Mesenteric fat pad (tissue), 1 donor: ENCODE measurements around the gene PRKAR1B. TPM values are rescaled to one million over a fixed set of nuclear protein-coding genes. Genes with fewer than 3 reads are reported as not detected.
A peak's percentile ranks its signal among the peaks of the same experiment; 100 is the strongest.
"Not testable (repeated sequence)": the region's sequence is repeated elsewhere in the genome, so short reads cannot be mapped to it uniquely, and the experiment has no call there.

Experiments used
- DNase-seq: peaks from one replicate; pipeline ENCODE4 v3.0.0-alpha.2; 2020; ENCODE audit warnings: low spot score
- total RNA-seq: library from RNA; stranded (reverse); fragmentation: NEBNext Ultra II Directional; extraction: Animal tissue kit (Norgen Biotek cat#: 25700); gene quantifications from one replicate; pipeline ENCODE4 v1.2.1, GENCODE V29; 2021
- donor health status: DM: yes; HTN: yes; CAD: no.

The PRKAR1B gene
- total RNA-seq, 1 donor from 2014 or later, result 11.7 TPM

DNA sequence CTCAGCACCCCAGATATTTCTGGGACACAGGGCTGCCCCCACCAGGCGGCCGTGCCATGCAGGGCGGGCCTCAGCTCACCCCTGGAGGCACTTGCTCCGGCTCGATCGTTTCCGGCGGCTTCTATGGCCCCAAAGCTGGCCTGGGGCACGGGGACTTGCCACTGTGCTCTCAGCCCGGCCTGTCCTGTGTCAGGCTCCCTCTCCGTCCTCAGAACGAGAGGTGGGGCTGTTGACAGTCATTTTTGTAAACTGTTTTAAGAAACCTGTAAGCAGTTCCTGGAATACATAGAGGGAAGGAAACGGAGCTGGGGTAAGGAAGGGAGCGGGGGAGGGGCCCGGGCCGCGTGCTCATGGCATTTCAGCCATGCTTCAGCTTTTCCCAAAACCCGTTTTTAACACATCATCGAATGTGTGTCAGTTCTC lies 30.7 kb upstream of the PRKAR1B start:
- DNase-seq, result no peak

DNA sequence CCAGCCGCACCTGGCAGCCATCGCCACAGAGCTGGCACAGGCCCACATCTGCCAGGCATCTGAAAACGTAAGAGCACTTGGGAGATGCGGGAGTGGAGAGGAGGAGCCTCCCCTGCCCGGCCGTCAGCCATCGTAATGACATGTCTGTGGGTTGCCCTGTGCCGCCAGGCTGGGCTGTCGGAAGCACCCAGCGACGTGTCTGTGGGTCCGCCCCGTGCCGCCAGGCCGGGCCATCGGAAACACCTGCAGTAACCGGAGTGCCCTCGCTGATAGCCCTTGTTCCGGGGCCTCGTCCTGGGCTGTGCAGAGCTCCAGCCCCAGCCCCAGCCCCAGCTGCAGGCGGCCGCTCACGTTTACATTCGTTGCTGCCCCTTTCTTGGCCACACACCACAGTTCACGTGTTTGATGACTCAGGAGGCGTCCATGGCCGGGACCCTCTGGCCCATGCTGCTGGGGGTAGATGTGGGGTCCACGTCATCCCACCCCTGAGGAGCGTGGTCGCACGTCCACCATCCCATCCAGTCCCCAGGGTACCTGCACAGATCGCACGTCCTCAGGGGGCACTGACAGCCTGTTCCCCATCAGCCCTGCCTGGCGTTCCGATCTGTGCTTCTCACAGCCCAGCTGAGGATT lies 30.0 kb upstream of the PRKAR1B start:
- no peak for DNase-seq

DNA sequence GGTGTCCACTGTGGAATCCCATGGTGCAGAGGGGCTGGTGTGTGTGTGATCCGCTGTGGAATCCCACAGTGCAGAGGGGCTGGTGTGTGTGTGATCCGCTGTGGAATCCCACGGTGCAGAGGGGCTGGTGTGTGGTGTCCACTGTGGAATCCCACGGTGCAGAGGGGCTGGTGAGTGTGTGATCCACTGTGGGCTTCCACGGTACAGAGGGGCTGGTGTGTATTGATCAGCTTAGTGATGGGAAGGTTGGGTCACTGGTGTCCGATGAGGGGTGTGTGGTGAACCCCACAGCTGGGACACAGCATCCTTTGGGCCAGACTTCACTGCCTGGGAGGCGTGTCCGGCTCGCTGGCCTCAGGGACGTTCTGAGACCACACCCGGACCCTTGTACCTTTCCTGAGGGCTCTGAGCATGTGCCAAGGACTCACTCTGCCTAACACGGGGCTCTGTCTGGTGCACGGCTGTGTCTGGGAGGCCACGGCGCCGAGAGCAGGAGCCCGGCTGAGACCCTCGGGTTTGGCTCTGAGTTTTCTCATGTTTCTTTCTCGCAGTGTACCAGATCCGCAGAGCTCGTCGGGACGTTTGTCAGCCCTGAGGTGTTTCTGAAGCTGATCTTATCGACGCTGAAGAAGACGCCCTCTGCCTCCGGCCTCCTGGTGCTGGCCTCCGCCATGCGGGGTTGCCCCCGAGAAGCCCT lies 29.3 kb upstream of the PRKAR1B start:
- DNase-seq, result no peak

DNA sequence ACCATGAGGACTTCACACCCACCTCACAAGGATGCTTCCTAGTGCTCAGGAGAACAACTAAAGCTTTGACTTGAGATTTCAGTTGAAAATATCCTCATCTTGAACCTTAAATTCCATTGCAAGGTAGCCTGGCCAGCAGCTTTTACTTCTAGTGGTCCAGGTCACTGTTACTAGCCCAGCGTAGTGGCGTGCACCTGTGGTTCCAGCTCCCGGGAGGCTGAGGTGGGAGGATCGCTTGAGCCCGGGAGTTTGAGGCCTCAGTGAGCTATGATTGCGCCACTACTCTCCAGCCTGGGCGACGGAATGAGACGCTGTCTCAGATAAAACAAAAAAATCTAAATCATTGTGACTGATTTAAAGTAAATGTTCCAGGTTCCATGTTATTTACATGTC lies 28.3 kb upstream of the PRKAR1B start:
- DNase-seq, result no peak

DNA sequence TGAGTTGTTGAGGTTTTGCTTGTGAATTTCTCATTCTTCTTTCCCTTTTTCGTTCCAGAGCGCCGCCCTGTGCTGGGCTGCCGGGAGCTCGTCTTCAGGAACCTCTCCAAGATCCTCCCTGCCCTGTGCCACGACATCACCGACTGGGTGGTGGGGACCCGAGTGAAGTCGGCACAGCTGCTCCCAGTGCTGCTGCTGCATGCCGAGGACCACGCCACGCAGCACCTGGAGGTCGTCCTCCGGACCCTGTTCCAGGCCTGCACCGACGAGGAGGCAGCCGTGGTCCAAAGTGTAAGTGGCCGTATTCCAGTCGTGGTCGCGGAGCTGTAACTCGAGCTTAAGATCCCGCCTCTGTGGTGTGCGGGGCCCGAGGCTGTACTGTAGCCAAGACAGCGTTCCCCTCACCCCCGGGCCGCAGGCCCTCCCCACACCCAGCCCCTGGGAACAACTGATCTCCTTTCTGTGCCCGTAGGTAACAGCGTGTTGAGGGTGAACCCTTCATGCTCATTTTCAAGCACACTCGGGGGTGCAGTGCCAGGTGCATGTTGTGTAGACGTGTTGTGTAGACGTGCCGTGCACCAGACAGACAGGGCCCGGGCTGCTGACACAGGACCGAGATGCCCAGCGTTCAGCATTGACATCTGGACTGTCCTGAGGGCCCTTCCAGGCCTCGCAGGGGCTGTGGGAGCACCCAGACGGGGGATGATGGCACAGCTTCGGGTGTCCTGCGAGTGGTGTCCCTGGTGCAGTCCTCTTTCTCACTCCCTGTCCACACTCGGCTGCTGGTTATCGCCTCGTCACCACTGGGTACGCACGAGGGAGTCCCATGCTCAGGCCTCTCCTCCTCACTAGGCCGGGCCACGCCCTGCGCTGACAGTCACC lies 27.7 kb upstream of the PRKAR1B start:
- no peak for DNase-seq

DNA sequence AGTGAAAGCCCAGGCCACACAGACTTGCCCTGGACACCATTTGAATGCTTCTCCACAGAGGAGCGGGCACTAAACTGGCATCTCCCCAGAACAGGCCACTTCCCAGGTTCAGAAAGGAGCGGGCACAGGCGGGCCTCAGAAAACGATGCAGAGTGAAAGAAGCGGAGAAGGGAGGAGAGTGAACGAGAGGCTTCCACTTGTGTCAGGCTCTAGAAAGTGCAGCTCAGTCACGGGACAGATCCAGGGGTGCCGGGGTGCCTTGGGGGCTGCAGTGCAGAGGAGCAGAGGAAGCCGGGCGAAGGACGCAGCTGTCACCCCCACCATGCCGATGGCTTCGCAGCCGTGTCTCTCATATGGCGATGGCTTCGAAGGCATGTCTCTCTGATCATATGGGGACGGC lies 26.1 kb upstream of the PRKAR1B start:
- DNase-seq, result no peak

DNA sequence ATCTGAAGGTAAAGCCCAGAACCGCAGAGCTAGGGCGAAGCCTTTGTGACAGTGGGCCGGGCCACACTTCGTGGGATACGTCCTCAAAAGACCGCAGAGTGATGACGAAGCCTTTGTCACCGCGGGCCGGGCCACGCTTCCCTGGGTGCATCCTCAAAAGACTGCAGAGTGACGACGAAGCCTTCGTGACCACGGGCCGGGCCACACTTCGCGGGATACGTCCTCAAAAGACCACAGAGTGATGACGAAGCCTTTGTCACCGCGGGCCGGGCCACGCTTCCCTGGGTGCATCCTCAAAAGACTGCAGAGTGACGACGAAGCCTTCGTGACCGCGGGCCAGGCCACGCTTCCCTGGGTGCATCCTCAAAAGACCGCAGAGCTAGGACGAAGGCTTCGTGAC lies 25.2 kb upstream of the PRKAR1B start:
- not testable (repeated sequence) for DNase-seq

DNA sequence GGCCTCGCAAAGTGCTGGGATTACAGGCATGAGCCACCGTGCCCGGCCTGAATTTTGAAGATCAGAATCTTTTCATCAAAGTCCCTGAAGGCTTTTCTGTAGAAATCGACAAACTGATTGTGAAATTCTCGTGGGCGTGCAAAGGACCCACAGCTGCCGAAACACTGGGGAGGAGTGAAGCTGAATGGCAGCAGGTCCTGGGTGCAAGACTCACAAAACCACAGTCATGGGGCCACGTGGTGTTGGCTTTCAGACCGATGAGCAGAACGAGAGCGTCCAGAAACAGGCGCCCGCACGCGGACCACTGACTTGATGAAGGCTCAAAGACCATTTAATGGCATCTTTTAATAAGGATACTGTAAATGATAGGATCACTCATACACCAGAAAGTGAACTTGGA lies 24.7 kb upstream of the PRKAR1B start:
- no peak for DNase-seq

DNA sequence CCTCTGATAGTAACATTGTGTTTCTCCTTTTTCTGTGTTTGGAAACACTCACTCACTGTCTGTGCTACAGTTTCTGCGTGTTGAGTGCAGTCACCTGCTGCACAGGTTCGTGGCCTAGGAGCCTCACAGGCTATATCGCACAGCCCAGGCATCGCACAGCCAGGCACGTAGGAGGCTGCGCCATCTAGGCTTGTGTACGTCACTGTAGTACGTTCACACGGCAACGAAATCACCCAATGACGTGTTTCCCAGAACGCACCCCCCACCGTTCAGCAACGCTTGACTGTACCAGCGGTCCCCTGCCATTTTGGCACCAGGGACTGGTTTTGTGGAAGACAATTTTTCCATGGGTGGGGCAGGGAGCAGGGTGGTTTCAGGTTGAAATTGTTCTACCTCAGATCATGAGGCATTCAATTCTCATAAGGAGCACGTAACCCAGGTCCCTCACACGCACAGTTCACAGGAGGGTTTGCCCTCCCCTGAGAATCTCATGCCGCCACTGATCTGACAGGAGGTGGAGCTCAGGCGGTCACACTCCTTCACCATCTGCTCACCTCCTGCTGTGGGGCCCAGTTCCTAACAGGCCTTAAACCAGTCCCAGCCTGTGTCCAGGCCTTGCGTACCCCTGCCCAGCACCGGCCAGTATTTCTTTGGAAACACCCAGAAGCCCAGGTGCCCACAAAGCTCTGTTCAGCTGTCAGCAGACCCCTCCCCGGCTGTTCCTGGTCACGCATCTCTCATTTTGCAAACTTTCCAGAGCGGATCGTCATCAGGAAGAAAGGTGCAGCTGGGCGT lies 23.2 kb upstream of the PRKAR1B start:
- DNase-seq, result no peak

DNA sequence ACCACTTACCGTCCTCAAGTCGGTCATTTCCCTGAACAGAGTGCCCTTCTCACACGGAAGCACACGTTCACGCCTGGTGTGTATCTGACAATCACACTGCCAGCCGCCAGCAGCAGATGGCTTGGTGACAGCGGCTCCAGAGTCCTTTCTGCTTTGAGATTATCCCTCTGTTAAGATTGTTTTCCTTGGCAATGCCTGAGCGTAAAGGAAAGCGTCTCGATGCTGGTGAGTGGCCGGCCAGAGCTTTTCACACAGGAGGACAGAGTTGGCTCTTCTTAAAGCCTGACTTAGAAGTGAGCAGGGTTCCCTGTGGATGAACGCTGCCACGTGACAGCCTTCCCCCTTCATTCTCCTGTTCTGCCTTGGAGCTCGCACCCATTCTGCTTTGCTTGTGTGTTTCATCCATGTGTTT lies 22.1 kb upstream of the PRKAR1B start:
- no peak for DNase-seq

DNA sequence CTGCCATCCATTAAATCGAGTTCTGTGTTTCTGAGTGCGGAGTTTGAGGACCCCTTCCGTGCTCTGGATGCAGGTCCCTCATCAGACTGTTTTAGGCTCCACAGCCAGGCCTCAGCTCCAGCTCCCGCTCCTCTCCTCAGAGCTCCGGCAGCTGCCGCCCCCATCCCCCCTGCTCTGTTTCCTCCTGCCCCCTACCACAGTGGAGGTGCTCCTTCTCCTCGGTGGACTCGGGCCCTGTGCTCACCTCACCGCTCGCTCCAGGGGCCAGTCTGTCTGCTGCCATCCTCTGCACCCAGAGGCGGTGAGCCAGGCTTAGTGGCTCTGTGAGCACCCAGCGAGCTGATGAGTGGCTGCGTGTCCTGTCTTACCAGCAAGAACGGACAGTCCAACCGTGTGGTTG lies 21.4 kb upstream of the PRKAR1B start:
- DNase-seq, result no peak

DNA sequence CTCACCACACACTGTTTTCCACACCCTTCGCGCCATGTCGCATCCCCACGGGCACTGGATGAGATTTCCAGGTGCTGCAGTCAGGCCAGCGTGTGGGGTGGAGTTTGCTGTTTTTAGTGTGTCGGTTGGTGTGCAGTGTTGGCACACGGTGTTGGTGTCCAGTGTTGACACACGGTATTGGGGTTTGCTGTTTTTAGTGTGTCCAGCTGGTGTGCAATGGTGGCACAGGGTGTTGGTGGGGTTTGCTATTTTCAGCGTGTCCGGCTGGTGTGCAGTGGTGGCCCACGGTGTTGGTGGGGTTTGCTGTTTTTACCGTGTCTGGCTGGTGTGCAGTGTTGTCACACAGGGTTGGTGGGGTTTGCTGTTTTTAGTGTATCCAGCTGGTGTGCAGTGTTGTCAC lies 20.1 kb upstream of the PRKAR1B start:
- DNase-seq, result no peak

DNA sequence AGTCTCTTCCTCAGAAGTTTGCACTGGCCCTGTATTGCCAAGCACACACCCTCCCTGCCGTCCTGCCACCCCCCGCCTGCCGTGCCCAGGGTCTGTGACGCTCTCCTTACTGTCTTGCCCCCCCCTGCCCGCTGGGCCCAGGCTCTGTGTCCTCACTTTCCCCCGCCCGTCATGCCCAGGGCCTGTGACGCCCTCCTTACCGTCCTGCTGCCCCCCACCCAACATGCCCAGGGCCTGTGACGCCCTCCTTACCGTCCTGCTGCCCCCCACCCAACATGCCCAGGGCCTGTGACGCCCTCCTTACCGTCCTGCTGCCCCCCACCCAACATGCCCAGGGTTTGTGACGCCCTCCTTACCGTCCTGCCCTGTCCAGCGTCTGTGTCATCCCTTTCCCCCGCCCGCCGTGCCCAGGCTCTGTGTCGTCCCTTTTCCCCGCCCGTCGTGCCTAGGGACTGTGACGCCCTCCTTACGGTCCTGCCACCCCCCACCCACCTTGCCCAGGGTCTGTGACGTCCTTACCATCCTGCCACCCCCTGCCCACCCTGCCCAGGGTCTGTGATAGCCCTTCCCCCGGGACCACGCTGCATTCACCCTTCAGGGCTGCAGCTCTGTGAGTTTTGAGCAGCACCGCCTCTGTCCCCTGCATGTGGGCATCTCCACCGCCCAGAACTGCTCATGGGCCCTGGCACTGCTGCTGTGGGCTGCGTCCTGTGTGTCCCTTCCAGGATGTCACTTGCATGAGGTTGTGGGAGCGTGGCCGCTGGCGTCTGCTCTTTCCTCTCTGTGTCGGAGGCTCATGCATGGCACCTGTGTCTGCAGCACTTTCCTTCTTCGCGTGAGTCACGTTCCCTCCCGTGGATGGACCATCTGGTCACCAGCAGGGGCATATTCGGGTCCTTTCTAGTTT lies 19.3 kb upstream of the PRKAR1B start:
- peak; percentile 64 for DNase-seq

DNA sequence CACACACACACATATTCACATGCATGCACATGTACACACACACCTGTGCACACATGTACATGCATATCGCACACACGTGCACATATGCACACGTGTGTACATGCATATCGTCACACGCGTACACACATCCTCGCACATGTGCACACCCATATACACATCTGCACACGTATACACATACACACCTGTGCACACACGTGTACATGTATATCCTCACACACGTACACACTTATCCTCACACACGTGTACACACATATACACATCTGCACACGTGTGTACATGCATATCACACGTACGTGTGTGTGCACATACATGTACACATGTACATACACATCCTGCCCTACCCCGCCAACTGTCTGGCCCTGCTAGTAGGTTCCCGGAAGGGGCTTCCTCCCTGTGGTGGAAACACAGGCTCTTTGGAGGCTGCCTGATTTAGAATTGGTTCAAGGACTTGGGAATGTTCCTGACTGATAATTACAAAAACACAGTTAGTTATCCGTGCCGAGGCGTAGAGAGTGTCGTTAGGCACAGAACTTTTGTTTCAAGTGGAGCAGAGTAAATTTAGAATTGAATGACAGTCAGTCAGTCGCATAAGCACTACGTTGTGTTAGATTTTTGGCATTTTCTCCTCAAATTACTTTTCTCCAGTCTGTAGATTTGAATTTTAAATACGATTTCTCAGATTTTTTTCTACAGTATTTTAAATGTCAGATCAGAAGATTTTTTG lies 18.5 kb upstream of the PRKAR1B start:
- peak; percentile 60 for DNase-seq

DNA sequence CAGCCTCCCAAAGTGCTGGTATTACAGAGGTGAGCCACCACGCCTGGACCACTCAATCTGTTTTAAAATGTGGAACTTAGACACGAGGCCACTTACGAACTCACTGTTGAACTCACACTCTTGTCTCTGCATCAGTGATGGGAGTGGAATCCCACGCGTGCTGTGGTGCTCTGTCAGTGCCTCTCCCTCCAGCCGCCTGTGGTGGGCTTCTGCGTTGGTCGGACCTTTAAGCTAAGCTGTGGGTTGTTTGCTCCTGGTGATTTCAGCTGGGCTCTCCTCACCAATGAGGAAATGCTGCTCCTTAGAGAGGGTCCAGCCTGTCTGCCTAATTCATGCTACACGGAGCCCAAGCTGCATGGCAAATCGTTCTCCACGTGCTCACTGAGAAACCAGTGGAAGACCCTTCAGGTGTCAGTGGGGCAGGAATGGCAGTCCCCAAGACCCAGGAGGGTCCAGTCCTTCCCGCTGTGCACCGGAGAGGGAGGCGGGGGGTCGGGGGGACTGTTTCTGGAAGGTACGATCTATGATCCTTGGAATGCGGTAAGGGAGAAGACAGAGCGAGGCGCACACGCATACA lies 17.9 kb upstream of the PRKAR1B start:
- DNase-seq, result peak; percentile 62

DNA sequence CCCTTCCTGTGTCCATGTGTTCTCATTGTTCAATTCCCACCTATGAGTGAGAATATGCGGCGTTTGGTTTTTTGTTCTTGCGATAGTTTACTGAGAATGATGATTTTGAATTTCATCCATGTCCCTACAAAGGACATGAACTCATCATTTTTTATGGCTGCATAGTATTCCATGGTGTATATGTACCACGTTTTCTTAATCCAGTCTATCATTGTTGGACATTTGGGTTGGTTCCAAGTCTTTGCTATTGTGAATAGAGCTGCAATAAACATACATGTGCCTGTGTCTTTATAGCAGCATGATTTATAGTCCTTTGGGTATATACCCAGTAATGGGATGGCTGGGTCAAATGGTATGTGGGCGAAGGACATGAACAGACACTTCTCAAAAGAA lies 17.0 kb upstream of the PRKAR1B start:
- not testable (repeated sequence) for DNase-seq

DNA sequence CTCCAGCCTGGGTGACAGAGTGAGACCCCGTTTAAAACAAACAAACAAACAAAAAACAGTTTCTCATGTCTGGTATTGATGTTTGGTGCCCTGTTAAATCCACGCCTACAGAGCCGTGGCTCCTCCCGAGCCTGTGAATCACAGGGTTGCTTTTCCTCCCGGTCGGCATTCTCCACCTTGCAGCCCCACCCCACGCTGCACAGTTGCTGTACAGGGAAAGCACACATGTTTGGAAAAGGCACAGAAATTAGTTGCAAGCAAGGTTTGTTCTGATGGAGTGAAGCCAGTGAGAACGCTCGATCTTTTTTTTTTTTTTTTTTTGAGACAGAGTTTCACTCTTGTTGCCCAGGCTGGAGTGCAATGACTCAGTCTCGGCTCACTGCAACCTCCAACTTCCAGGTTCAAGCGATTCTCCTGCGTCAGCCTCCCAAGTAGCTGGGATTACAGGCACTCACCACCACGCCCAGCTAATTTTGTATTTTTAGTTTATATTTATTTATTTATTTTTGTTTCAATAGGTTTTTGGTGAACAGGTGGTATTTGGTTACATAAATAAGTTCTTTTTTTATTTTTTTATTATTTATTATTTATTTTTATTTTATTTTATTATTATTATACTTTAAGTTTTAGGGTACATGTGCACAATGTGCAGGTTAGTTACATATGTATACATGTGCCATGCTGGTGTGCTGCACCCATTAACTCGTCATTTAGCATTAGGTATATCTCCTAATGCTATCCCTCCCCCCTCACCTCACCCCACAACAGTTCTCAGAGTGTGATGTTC lies 16.5 kb upstream of the PRKAR1B start:
- not testable (repeated sequence) for DNase-seq

DNA sequence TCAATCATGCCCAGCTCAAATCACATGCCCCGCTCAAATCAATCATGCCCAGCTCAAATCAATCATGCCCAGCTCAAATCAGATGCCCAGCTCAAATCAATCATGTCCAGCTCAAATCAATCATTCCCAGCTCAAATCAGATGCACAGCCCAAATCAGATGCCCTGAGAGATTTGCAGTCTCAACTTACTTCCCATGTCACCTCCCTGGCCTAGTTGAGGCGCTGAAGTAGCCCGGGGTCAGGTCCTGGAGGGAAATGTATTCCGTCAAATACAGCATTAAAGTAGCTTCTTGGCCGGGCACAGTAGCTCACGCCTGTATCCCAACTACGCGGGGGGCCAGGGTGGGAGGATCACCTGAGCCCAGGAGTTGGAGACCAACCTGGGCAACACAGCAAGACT lies 15.7 kb upstream of the PRKAR1B start:
- peak; percentile 64 for DNase-seq
